H9 (cell line): ENCODE data around the gene AATF. TPM values are rescaled to one million over a fixed set of nuclear protein-coding genes. Genes with fewer than 3 reads are reported as not detected.

Experiments used
- DNase-seq: peaks from one replicate; pipeline ENCODE4 v3.0.0-alpha.2; 2017
- H2AFZ ChIP-seq: one replicate; pipeline ENCODE4 v1.6.1; 2013; ENCODE audit warnings: mild to moderate bottlenecking, low read length, control low read depth, moderate library complexity
- H2AK5ac ChIP-seq: 2 replicates; pipeline ENCODE4 v1.6.1; 2013; ENCODE audit warnings: low read length, control low read depth, mixed read lengths; ENCODE audit not compliant: insufficient read length
- H2BK120ac ChIP-seq: one replicate; pipeline ENCODE4 v1.6.1; 2013; ENCODE audit warnings: low read depth, mild to moderate bottlenecking, low read length, control low read depth, inconsistent platforms; ENCODE audit not compliant: poor library complexity, severe bottlenecking
- H2BK12ac ChIP-seq: 2 replicates; pipeline ENCODE4 v1.6.1; 2013; ENCODE audit warnings: low read length, control low read depth, mixed read lengths, low read depth; ENCODE audit not compliant: insufficient read length
- H2BK15ac ChIP-seq: 2 replicates; pipeline ENCODE4 v1.6.1; 2013; ENCODE audit warnings: low read depth, low read length, control low read depth
- H2BK20ac ChIP-seq: one replicate; pipeline ENCODE4 v1.6.1; 2013; ENCODE audit warnings: low read depth, mild to moderate bottlenecking, low read length, control low read depth, inconsistent platforms; ENCODE audit not compliant: poor library complexity, severe bottlenecking
- H2BK5ac ChIP-seq: 2 replicates; pipeline ENCODE4 v1.6.1; 2013; ENCODE audit warnings: low read length, control low read depth, mixed read lengths; ENCODE audit not compliant: insufficient read length
- H3K14ac ChIP-seq: 2 replicates; pipeline ENCODE4 v1.6.1; 2013; ENCODE audit warnings: low read length, control low read depth; ENCODE audit not compliant: insufficient read depth
- H3K18ac ChIP-seq: 2 replicates; pipeline ENCODE4 v1.6.1; 2013; ENCODE audit warnings: low read depth, mild to moderate bottlenecking, mixed read lengths, low read length, control low read depth; ENCODE audit not compliant: insufficient read length
- H3K23ac ChIP-seq: 2 replicates; pipeline ENCODE4 v1.6.1; 2013; ENCODE audit warnings: low read length, control low read depth, mixed read lengths, low read depth; ENCODE audit not compliant: insufficient read length
- H3K23me2 ChIP-seq: 2 replicates; pipeline ENCODE4 v1.6.1; 2013; ENCODE audit warnings: low read depth, mild to moderate bottlenecking, mixed read lengths, low read length, control low read depth; ENCODE audit not compliant: insufficient read length, poor library complexity, severe bottlenecking
- H3K27ac ChIP-seq: 2 replicates; pipeline ENCODE4 v1.5.1; 2013; ENCODE audit warnings: low read length, control low read depth, mixed read lengths, low read depth; ENCODE audit not compliant: insufficient read length
- H3K27me3 ChIP-seq: 2 replicates; pipeline ENCODE4 v1.6.1; 2013; ENCODE audit warnings: low read length, control low read depth, inconsistent platforms; ENCODE audit not compliant: insufficient read depth
- H3K4ac ChIP-seq: 2 replicates; pipeline ENCODE4 v1.6.1; 2013; ENCODE audit warnings: low read depth, mild to moderate bottlenecking, control low read depth, inconsistent platforms, low read length, moderate library complexity
- H3K4me1 ChIP-seq: 2 replicates; pipeline ENCODE4 v1.6.1; 2013; ENCODE audit warnings: low read length, control low read depth, inconsistent platforms; ENCODE audit not compliant: insufficient read depth
- H3K4me2 ChIP-seq: 2 replicates; pipeline ENCODE4 v1.6.1; 2013; ENCODE audit warnings: low read length, control low read depth, mixed read lengths; ENCODE audit not compliant: insufficient read length, insufficient read depth
- H3K56ac ChIP-seq: 2 replicates; pipeline ENCODE4 v1.6.1; 2013; ENCODE audit warnings: low read depth, mild to moderate bottlenecking, mixed read lengths, low read length, control low read depth; ENCODE audit not compliant: insufficient read length
- H3K79me1 ChIP-seq: 2 replicates; pipeline ENCODE4 v1.6.1; 2013; ENCODE audit warnings: low read depth, mild to moderate bottlenecking, moderate library complexity, low read length, control low read depth, inconsistent platforms; ENCODE audit not compliant: insufficient read depth, poor library complexity, severe bottlenecking
- H3K79me2 ChIP-seq: 2 replicates; pipeline ENCODE4 v1.6.1; 2013; ENCODE audit warnings: low read length, control low read depth, inconsistent platforms; ENCODE audit not compliant: insufficient read depth
- H3K9ac ChIP-seq: 2 replicates; pipeline ENCODE4 v1.6.1; 2013; ENCODE audit warnings: low read length, control low read depth, mixed read lengths; ENCODE audit not compliant: insufficient read length; ENCODE audit errors: extremely low read depth
- H3K9me3 ChIP-seq: one replicate; pipeline ENCODE4 v1.6.1; 2013; ENCODE audit warnings: low read depth, low read length, inconsistent platforms; ENCODE audit not compliant: control insufficient read depth
- H3T11ph ChIP-seq: one replicate; pipeline ENCODE4 v1.6.1; 2013; ENCODE audit warnings: mild to moderate bottlenecking, low read length, control low read depth, inconsistent platforms
- H4K20me1 ChIP-seq: one replicate; pipeline ENCODE4 v1.6.1; 2013; ENCODE audit not compliant: control insufficient read depth, insufficient read length, insufficient read depth
- H4K5ac ChIP-seq: 2 replicates; pipeline ENCODE4 v1.6.1; 2013; ENCODE audit warnings: low read depth, mild to moderate bottlenecking, mixed read lengths, low read length, control low read depth; ENCODE audit not compliant: insufficient read length
- H4K8ac ChIP-seq: replicated peaks from 2 replicates; pipeline ENCODE4 v1.6.1; 2013; ENCODE audit warnings: low read length, control low read depth, mixed read lengths, low read depth; ENCODE audit not compliant: insufficient read length
- H4K91ac ChIP-seq: 2 replicates; pipeline ENCODE4 v1.6.1; 2013; ENCODE audit warnings: low read depth, mild to moderate bottlenecking, moderate library complexity, mixed read lengths, low read length, control low read depth; ENCODE audit not compliant: insufficient read length
- H3K27ac Mint-ChIP-seq, 3 experiments: 2 replicates in 2 of 3; 3 replicates in 1 of 3; pipeline ENCODE4 v1.8.0; 2020 to 2021; ENCODE audit warnings: mixed read lengths in 3 of 3, mild to moderate bottlenecking in 1 of 3, moderate library complexity in 1 of 3
- H3K27me3 Mint-ChIP-seq: 2 replicates; pipeline ENCODE4 v1.8.0; 2021; ENCODE audit warnings: low read depth, mild to moderate bottlenecking, moderate library complexity, mixed read lengths
- H3K36me3 Mint-ChIP-seq, 3 experiments: 2 replicates in 2 of 3; 3 replicates in 1 of 3; pipeline ENCODE4 v1.8.0; 2020 to 2021; ENCODE audit warnings: low read depth in 3 of 3, mixed read lengths in 3 of 3; ENCODE audit not compliant: insufficient read depth in 1 of 3
- H3K4me1 Mint-ChIP-seq, 2 experiments: 2 replicates each; pipeline ENCODE4 v1.8.0; 2020; ENCODE audit warnings: mixed read lengths in 2 of 2
- H3K4me3 Mint-ChIP-seq, 2 experiments: 2 replicates in 1 of 2; 3 replicates in 1 of 2; pipeline ENCODE4 v1.8.0; 2020 to 2021; ENCODE audit warnings: mild to moderate bottlenecking in 2 of 2, mixed read lengths in 2 of 2, moderate library complexity in 1 of 2
- H3K9me3 Mint-ChIP-seq, 2 experiments: 2 replicates in 1 of 2; 3 replicates in 1 of 2; pipeline ENCODE4 v1.8.0; 2020; ENCODE audit warnings: mild to moderate bottlenecking in 2 of 2, mixed read lengths in 2 of 2, moderate library complexity in 1 of 2
- WGBS: extraction: QIAGEN DNeasy Blood & Tissue Kit; methylation state at CpG from one replicate; pipeline ENCODE4 v1.1.7; 2013; ENCODE audit warnings: missing lambda C conversion rate, low lambda C conversion rate, mixed read lengths; ENCODE audit not compliant: insufficient read length; ENCODE audit errors: extremely low coverage; 5-methylcytosine and 5-hydroxymethylcytosine counted together
- total RNA-seq: library from RNA; stranded (reverse); gene quantifications from 2 replicates; pipeline ENCODE4 v1.2.1, GENCODE V29; 2021
- TF ChIP-seq, protein P1 (sequence below): fragments of 200-600 bp; sonication (generic); conservative IDR thresholded peaks from 3 replicates; pipeline ENCODE4 v1.8.0; 2021; ENCODE audit warnings: antibody characterized with exemption, mild to moderate bottlenecking

Gene AATF
- total RNA-seq, 1 experiment from 2014 or later = 69.6 TPM

DNA sequence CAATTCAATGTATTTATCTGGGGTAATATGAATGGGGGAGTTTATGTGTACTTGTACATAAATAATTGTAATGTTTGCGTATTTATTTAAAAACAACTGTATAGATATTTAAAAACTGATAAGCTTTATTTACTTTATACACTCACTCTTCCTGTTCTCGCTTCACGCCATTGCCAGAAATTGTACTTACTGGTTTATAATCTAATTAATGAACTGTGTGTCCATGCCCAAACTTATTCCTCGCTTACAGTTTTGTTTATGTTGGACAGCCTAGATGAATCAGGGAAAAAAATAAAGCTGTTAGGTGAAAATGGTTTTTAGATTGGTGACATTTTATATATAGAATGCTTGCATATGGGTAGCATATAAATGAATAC is 30.8 kb downstream of the AATF start:
- WGBS = no CpG with 5 or more reads among the region's 4 CpGs

More for the DNA sequence above, 30.8 kb downstream of the AATF start:
- no peaks in the 10 kb centered on the region for H3K27me3 Mint-ChIP-seq
- Histone ChIP-seq H3K23ac (no peak overlapping the region), H4K5ac (no peak overlapping the region), H4K91ac (no peak overlapping the region), H3T11ph (no peak overlapping the region), H3K4ac (no peak overlapping the region), H3K4me1 (no peaks in the 10 kb centered on the region), H4K8ac (no peak overlapping the region), H3K79me1 (no peaks in the 10 kb centered on the region), H2BK15ac (no peak overlapping the region), H2AK5ac (no peak overlapping the region), H2BK20ac (no peak overlapping the region), H3K56ac (no peak overlapping the region), H2BK120ac (no peak overlapping the region), H3K9ac (no peak overlapping the region), H3K27me3 (no peaks in the 10 kb centered on the region), H3K4me2 (no peak overlapping the region), H3K23me2 (no peaks in the 10 kb centered on the region), H3K79me2 (0 out of 2 replicates have a peak, but pooled peaks cover 2% of the 10 kb centered on the region), H2BK5ac (no peak overlapping the region), H3K9me3 (no peaks in the 10 kb centered on the region), H3K27ac (no peak overlapping the region), H3K18ac (no peak overlapping the region), H3K14ac (no peak overlapping the region), H4K20me1 (no peaks in the 10 kb centered on the region), H2AFZ (no peak overlapping the region), H2BK12ac (no peak overlapping the region)
- no peaks in the 10 kb centered on the region for H3K9me3 Mint-ChIP-seq
- no peak overlapping the region for H3K27ac Mint-ChIP-seq
- no peak overlapping the region for H3K4me3 Mint-ChIP-seq
- H3K36me3 Mint-ChIP-seq = peaks cover 3 to 16% (median 4%) of the 10 kb centered on the region in 3 experiments; a peak in 4 of 7 replicates
- DNase-seq = no peak
- TF ChIP-seq, protein P1, sequence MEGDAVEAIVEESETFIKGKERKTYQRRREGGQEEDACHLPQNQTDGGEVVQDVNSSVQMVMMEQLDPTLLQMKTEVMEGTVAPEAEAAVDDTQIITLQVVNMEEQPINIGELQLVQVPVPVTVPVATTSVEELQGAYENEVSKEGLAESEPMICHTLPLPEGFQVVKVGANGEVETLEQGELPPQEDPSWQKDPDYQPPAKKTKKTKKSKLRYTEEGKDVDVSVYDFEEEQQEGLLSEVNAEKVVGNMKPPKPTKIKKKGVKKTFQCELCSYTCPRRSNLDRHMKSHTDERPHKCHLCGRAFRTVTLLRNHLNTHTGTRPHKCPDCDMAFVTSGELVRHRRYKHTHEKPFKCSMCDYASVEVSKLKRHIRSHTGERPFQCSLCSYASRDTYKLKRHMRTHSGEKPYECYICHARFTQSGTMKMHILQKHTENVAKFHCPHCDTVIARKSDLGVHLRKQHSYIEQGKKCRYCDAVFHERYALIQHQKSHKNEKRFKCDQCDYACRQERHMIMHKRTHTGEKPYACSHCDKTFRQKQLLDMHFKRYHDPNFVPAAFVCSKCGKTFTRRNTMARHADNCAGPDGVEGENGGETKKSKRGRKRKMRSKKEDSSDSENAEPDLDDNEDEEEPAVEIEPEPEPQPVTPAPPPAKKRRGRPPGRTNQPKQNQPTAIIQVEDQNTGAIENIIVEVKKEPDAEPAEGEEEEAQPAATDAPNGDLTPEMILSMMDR = no peak
- peaks cover 11 to 16% of the 10 kb centered on the region in 2 experiments for H3K4me1 Mint-ChIP-seq
